SJSA1 (cell line): ENCODE results near the gene HYI. TPM values are rescaled to one million over a fixed set of nuclear protein-coding genes. Genes with fewer than 3 reads are reported as not detected.
"Not testable (repeated sequence)": the region's sequence is repeated elsewhere in the genome, so short reads cannot be mapped to it uniquely, and the experiment has no call there.

Source experiments
- DNase-seq, 2 experiments: peaks; one replicate each; pipeline ENCODE4 v3.0.0-alpha.2; 2015 to 2020; ENCODE audit warnings: low spot score in 2 of 2, low read depth in 1 of 2
- H3K27ac ChIP-seq: fragments of 250-450 bp; sonication (Bioruptor Pico); 2 replicates; pipeline ENCODE4 v1.5.1; 2020; ENCODE audit warnings: mild to moderate bottlenecking, moderate library complexity
- H3K27me3 ChIP-seq: fragments of 250-450 bp; sonication (Bioruptor Pico); replicated peaks from 2 replicates; pipeline ENCODE4 v1.5.1; 2020; ENCODE audit warnings: mild to moderate bottlenecking, moderate library complexity
- H3K36me3 ChIP-seq: fragments of 250-450 bp; sonication (Bioruptor Pico); 2 replicates; pipeline ENCODE4 v1.5.1; 2020; ENCODE audit warnings: mild to moderate bottlenecking
- H3K4me1 ChIP-seq: fragments of 250-450 bp; sonication (Bioruptor Pico); replicated peaks from 2 replicates; pipeline ENCODE4 v1.6.1; 2021; ENCODE audit warnings: mild to moderate bottlenecking
- H3K4me3 ChIP-seq: fragments of 250-450 bp; sonication (Bioruptor Pico); 2 replicates; pipeline ENCODE4 v1.5.1; 2020; ENCODE audit warnings: mild to moderate bottlenecking
- H3K9me3 ChIP-seq: fragments of 250-450 bp; sonication (Bioruptor Pico); replicated peaks from 2 replicates; pipeline ENCODE4 v1.5.1; 2020; ENCODE audit warnings: mild to moderate bottlenecking
- total RNA-seq: library from RNA; depleted of rRNA; stranded (reverse); fragments of >200 nt; shearing (Covaris generic); gene quantifications from 2 replicates; pipeline ENCODE4 v1.2.3, GENCODE V29; 2014

The HYI gene
- total RNA-seq, 1 experiment from 2014 or later, result 47.2 TPM

- H3K4me3 ChIP-seq, result no peak overlapping the region
- H3K4me1 ChIP-seq, result no peaks in the 10 kb centered on the region
- no peak for DNase-seq
- H3K36me3 ChIP-seq, result peaks cover 89% of the 10 kb centered on the region
- H3K27ac ChIP-seq, result no peak overlapping the region
- H3K9me3 ChIP-seq, result no peaks in the 10 kb centered on the region
- no peaks in the 10 kb centered on the region for H3K27me3 ChIP-seq
Measured at GRCh38 chr1:43422995-43423671, 30.6 kb downstream of the HYI start.

GRCh38 chr1:43421976-43422750 lies 31.6 kb downstream of the HYI start:
- H3K4me3 ChIP-seq, result no peak overlapping the region
- H3K27me3 ChIP-seq, result no peaks in the 10 kb centered on the region
- no peaks in the 10 kb centered on the region for H3K4me1 ChIP-seq
- DNase-seq, result no peak
- H3K27ac ChIP-seq, result no peak overlapping the region
- H3K9me3 ChIP-seq, result no peaks in the 10 kb centered on the region
- H3K36me3 ChIP-seq, result peaks cover 87% of the 10 kb centered on the region

GRCh38 chr1:43421396-43421795 lies 32.3 kb downstream of the HYI start:
- Histone ChIP-seq H3K27ac (no peak overlapping the region), H3K9me3 (no peaks in the 10 kb centered on the region), H3K27me3 (no peaks in the 10 kb centered on the region), H3K4me1 (no peaks in the 10 kb centered on the region), H3K4me3 (no peak overlapping the region), H3K36me3 (peaks cover 87% of the 10 kb centered on the region)
- no peak for DNase-seq

GRCh38 chr1:43420874-43421273 lies 32.9 kb downstream of the HYI start:
- H3K4me3 ChIP-seq, result no peak overlapping the region
- no peaks in the 10 kb centered on the region for H3K9me3 ChIP-seq
- no peaks in the 10 kb centered on the region for H3K4me1 ChIP-seq
- DNase-seq, result no peak
- no peaks in the 10 kb centered on the region for H3K27me3 ChIP-seq
- H3K27ac ChIP-seq, result no peak overlapping the region
- peaks cover 85% of the 10 kb centered on the region for H3K36me3 ChIP-seq

DNA sequence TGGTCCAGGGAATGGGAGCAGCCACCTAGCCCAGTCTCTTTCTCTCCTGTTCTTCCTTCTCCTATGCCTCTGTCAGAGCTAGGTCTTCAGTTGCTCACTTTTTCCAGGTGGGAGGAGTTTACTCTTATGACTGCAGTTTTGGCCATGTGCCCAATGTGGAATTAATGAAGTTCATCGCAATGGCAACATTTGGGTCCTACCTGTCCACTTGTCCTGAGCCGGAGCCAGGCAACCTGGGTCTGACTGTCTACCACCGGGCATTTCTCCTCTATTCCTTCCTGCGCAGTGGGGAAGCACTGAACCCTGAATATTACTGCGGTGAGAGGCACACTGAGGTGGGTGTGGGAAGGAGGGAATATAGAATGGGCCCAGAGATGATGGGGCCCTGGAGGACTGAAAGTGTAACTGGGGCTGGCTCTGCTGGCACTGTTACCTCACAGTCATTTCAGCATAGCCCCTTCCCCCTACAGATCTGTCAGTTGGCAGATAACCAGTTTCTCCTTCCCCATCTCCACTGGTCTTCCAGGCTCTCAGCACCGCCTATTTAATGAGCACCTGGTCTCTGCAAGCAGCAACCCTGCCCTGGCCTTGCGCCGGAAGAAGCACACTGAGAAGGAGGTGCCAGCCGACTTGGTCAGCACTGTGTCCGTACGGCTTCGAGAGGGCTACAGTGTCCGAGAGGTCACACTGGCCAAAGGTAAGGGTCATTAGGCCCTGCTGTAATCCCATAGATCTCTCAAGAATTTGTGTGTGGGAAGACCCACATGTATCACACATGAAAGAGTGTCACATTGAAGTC lies 33.9 kb downstream of the HYI start:
- no peak overlapping the region for H3K27ac ChIP-seq
- no peaks in the 10 kb centered on the region for H3K4me1 ChIP-seq
- H3K36me3 ChIP-seq, result peaks cover 85% of the 10 kb centered on the region
- no peaks in the 10 kb centered on the region for H3K9me3 ChIP-seq
- H3K4me3 ChIP-seq, result no peak overlapping the region
- DNase-seq, result no peak
- H3K27me3 ChIP-seq, result no peaks in the 10 kb centered on the region

DNA sequence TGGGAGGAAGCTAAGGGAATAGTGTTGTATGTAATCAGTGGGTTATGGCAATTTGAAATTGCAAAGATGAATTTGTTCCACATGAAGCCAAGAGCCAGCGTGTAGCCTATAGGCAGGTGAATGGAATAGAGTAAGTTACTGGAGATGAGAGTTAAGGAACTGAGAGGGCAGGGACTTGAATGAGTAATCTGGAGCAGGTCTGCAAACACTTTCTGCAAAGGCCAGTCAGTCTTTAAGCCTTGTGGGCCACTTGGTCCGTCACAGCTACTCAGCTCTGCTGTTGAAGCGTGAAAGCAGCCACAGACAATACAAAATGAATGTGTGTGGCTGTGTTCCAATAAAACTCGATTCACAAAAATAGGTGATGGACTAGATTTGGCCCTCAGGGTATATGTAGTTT lies 34.9 kb downstream of the HYI start:
- Histone ChIP-seq H3K36me3 (peaks cover 78% of the 10 kb centered on the region), H3K4me1 (no peaks in the 10 kb centered on the region), H3K4me3 (no peak overlapping the region), H3K27me3 (no peaks in the 10 kb centered on the region), H3K27ac (no peak overlapping the region), H3K9me3 (no peaks in the 10 kb centered on the region)
- DNase-seq, result no peak

DNA sequence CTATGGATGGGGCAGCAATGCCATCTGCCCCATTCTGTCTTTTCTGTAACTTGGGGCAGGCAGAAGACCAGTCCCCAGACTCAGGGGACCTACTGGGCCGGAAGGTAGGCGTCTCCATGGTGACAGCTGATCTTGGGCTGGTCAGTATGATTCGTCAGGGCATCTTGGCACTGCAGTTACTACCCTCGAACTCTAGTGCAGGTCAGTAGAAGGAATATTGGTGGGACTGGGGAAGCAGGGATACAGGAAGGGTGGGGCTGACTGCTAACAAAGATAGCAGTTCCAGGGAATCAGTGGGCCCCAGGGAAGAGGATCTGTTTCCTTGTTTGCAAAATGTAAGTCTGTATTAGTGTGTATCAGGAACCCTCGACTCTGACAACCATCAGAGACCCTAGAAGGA lies 37.8 kb downstream of the HYI start:
- no peaks in the 10 kb centered on the region for H3K9me3 ChIP-seq
- DNase-seq, result no peak
- H3K36me3 ChIP-seq, result peaks cover 61% of the 10 kb centered on the region

GRCh38 chr1:43414634-43415223 lies 39.0 kb downstream of the HYI start:
- peak; percentile 67 to 70 for DNase-seq
- Histone ChIP-seq H3K9me3 (no peaks in the 10 kb centered on the region), H3K4me3 (no peak overlapping the region), H3K36me3 (peaks cover 55% of the 10 kb centered on the region), H3K4me1 (no peaks in the 10 kb centered on the region), H3K27ac (no peak overlapping the region), H3K27me3 (no peaks in the 10 kb centered on the region)

More for the DNA sequence above, 37.8 kb downstream of the HYI start:
- Histone ChIP-seq H3K27ac (no peak overlapping the region), H3K27me3 (no peaks in the 10 kb centered on the region), H3K4me1 (no peaks in the 10 kb centered on the region), H3K4me3 (no peak overlapping the region)

DNA sequence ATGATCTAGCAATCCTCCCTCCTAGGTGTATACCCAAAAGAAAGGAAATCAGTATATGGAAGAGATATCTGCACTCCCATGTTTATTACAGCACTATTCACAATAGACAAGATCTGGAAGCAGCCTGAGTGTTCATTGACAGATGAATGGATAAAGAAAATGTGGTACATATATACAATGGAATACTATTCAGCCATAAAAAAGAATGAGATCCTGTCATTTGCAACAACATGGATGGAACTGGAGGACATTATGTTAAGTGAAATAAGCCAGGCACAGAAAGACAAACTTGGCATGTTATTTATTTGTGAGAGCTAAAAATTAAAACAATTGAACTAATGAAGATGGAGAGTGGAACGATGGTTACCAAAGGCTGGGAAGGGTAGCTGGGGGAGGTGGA lies 40.3 kb downstream of the HYI start:
- H3K4me3 ChIP-seq, H3K27me3 ChIP-seq, DNase-seq, H3K4me1 ChIP-seq, H3K27ac ChIP-seq, H3K9me3 ChIP-seq: not testable (repeated sequence)
- H3K36me3 ChIP-seq, result peaks cover 53% of the 10 kb centered on the region

DNA sequence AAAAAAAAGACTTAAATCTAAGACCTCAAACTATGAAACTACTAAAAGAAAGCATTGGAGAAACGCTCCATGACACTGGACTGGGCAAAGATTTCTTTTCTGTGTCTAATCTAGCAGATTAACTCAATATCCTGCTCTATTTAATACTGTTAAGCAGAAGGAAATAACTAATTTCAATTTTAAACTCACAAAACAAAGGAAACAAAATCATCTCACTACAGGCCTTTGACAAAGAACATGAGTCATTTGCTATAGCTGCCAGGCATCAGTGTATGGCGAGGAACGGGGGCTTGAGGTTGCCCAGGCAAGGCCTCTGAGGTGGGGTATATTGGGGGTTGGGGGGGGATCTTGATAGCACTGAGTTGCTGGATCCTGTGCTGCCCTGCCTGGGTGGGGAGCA lies 43.2 kb downstream of the HYI start:
- DNase-seq, result no peak
- H3K4me3 ChIP-seq, result no peak overlapping the region
- no peaks in the 10 kb centered on the region for H3K27me3 ChIP-seq
- peaks cover 48% of the 10 kb centered on the region for H3K36me3 ChIP-seq
- no peaks in the 10 kb centered on the region for H3K9me3 ChIP-seq
- H3K4me1 ChIP-seq, result no peaks in the 10 kb centered on the region
- no peak overlapping the region for H3K27ac ChIP-seq

DNA sequence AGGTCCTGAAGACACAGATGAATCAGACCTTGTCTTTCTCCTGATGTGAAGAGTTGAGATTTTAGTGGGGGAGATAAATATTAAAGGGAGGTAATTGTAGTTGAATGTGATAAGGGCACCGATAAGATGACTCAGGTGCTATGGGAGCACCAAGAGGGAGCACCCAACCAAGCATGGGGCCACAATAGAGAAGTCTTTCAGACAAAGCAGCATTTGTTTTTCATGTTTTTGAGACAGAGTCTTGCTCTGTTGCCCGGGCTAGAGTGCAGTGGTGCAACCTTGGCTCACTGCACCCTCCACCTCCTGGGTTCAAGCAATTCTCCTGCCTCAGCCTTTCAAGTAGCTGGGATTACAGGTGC lies 47.9 kb downstream of the HYI start:
- peaks cover 73% of the 10 kb centered on the region for H3K36me3 ChIP-seq
- no peaks in the 10 kb centered on the region for H3K4me1 ChIP-seq

DNA sequence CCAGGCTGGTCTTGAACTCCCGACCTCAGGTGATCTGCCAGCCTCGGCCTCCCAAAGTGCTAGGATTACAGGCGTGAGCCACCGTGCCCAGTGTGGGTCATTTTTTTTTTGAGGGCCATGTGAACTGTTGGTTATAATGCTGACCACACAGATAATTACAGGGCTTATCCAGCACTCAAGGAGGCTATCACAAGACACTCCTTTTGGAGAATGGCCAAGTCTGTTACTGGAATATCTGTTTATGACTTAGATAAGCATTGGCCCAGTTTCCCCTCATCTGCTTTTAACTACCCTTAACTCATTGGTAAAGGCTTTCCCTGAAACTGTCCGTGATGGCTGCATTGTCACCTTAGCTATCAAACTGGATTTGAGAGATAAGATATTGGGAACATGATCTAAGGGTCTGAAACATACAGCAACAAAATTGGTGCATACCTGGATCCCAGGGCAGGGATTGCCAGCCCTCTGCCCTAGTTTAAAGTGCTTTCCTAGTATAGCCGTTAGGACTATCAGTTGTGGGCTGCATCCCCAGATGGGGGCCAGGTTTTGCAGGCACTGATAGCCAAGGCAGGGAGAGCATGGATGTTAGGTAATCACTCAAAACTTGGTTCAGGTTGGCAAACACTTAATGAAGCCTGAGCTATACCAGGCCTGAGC lies 48.4 kb downstream of the HYI start:
- no peaks in the 10 kb centered on the region for H3K9me3 ChIP-seq
- no peak overlapping the region for H3K4me3 ChIP-seq
- H3K36me3 ChIP-seq, result peaks cover 75% of the 10 kb centered on the region
- no peak for DNase-seq
- no peak overlapping the region for H3K27ac ChIP-seq
- H3K4me1 ChIP-seq, result no peaks in the 10 kb centered on the region
- H3K27me3 ChIP-seq, result no peaks in the 10 kb centered on the region

More for the DNA sequence above, 47.9 kb downstream of the HYI start:
- Histone ChIP-seq H3K9me3 (no peaks in the 10 kb centered on the region), H3K27ac (no peak overlapping the region), H3K4me3 (no peak overlapping the region), H3K27me3 (no peaks in the 10 kb centered on the region)
- no peak for DNase-seq

DNA sequence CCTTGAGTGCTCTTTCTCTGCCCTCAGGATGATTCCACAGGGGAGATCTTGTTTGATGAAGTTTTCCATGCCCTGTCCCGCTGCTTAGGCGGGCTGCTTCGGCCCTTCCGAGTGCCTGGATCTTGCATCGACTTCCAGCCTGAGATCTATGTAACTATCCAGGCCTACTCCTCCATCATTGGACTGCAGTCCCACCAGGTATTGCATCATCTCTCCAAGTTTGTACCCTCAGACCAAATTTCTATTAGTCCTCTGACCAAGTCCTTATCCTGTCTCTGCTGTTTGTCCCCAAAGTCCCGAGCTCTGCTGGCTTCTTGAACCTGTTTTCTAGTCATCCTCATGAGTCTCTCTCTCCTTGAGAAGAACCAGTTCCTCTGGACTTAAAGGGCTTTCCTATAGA lies 49.4 kb downstream of the HYI start:
- H3K27me3 ChIP-seq, result no peaks in the 10 kb centered on the region
- no peaks in the 10 kb centered on the region for H3K4me1 ChIP-seq
- no peak overlapping the region for H3K4me3 ChIP-seq
- peaks cover 72% of the 10 kb centered on the region for H3K36me3 ChIP-seq
- no peaks in the 10 kb centered on the region for H3K9me3 ChIP-seq
- H3K27ac ChIP-seq, result no peak overlapping the region
- no peak for DNase-seq
